Mucosa of rectum (tissue), 2 donors: ENCODE measurements around the gene MYLK.
"Not testable (repeated sequence)": the region's sequence is repeated elsewhere in the genome, so short reads cannot be mapped to it uniquely, and the experiment has no call there.

ENCODE experiments used
- H3K27ac ChIP-seq, 2 donors: one replicate each; pipeline ENCODE4 v1.7.0; 2013; ENCODE audit warnings: inconsistent platforms in 2 of 2, low read depth in 2 of 2, low read length in 2 of 2
- H3K27me3 ChIP-seq, 2 donors: one replicate each; pipeline ENCODE4 v1.7.0; 2013; ENCODE audit warnings: low read length in 2 of 2; ENCODE audit not compliant: control insufficient read depth in 2 of 2, insufficient read depth in 2 of 2
- H3K36me3 ChIP-seq, 2 donors: one replicate each; pipeline ENCODE4 v1.7.0; 2013; ENCODE audit warnings: low read length in 2 of 2; ENCODE audit not compliant: control insufficient read depth in 2 of 2, insufficient read depth in 2 of 2
- H3K4me1 ChIP-seq, 2 donors: one replicate each; pipeline ENCODE4 v1.7.0; 2013; ENCODE audit warnings: low read length in 2 of 2, mild to moderate bottlenecking in 1 of 2; ENCODE audit not compliant: control insufficient read depth in 2 of 2, insufficient read depth in 2 of 2
- H3K4me3 ChIP-seq, 2 donors: one replicate each; pipeline ENCODE4 v1.7.0; 2013; ENCODE audit warnings: low read length in 2 of 2
- H3K9ac ChIP-seq, 2 donors: one replicate each; pipeline ENCODE4 v1.7.0; 2013; ENCODE audit warnings: low read length in 2 of 2, low read depth in 1 of 2, mild to moderate bottlenecking in 1 of 2
- H3K9me3 ChIP-seq, 2 donors: one replicate each; pipeline ENCODE4 v1.7.0; 2013; ENCODE audit warnings: low read length in 2 of 2; ENCODE audit not compliant: control insufficient read depth in 2 of 2
- donor health status: healthy.
- donor health status: Normal muscosa, but diverticular disease.

Gene MYLK

GRCh38 chr3:123620343-123620742, 263.8 kb downstream of the MYLK start:
- Histone ChIP-seq H3K27me3 (no peaks in the 10 kb centered on the region), H3K9ac (no peak overlapping the region), H3K27ac (peak overlapping the region; percentile 62 to 79), H3K9me3 (no peaks in the 10 kb centered on the region), H3K4me3 (peak overlapping the region in 1 of 2 donors; percentile 58), H3K36me3 (peaks cover 3 to 8% of the 10 kb centered on the region in 2 donors), H3K4me1 (peaks cover 0 to 2% of the 10 kb centered on the region in 2 donors)

GRCh38 chr3:123618768-123619484, 265.2 kb downstream of the MYLK start:
- H3K27ac ChIP-seq: peak overlapping the region; percentile 21 to 49
- peak overlapping the region; percentile 0 to 29 for H3K9ac ChIP-seq
- H3K4me1 ChIP-seq: peaks cover 0 to 2% of the 10 kb centered on the region in 2 donors
- H3K27me3 ChIP-seq: no peaks in the 10 kb centered on the region
- H3K36me3 ChIP-seq: peaks cover 2 to 7% of the 10 kb centered on the region in 2 donors
- peak overlapping the region in 1 of 2 donors; percentile 51 for H3K4me3 ChIP-seq
- H3K9me3 ChIP-seq: no peaks in the 10 kb centered on the region

- H3K27ac ChIP-seq: peak overlapping the region; percentile 21 to 49
- H3K27me3 ChIP-seq: no peaks in the 10 kb centered on the region
- peak overlapping the region in 1 of 2 donors; percentile 51 for H3K4me3 ChIP-seq
- peaks cover 0 to 2% of the 10 kb centered on the region in 2 donors for H3K4me1 ChIP-seq
- H3K9ac ChIP-seq: peak overlapping the region in 1 of 2 donors; percentile 29
- H3K36me3 ChIP-seq: peaks cover 6 to 12% of the 10 kb centered on the region in 2 donors
- H3K9me3 ChIP-seq: no peaks in the 10 kb centered on the region
These were observed 265.9 kb downstream of the MYLK start for GRCh38 chr3:123618076-123618708.

GRCh38 chr3:123616593-123616992, 267.5 kb downstream of the MYLK start:
- Histone ChIP-seq H3K36me3 (peaks cover 13 to 15% of the 10 kb centered on the region in 2 donors), H3K9ac (no peak overlapping the region), H3K9me3 (no peaks in the 10 kb centered on the region), H3K4me3 (no peak overlapping the region), H3K4me1 (peaks cover 0 to 2% of the 10 kb centered on the region in 2 donors), H3K27ac (no peak overlapping the region), H3K27me3 (no peaks in the 10 kb centered on the region)

GRCh38 chr3:123613543-123613942, 270.6 kb downstream of the MYLK start:
- H3K36me3 ChIP-seq: peaks cover 13 to 20% of the 10 kb centered on the region in 2 donors
- H3K27me3 ChIP-seq: no peaks in the 10 kb centered on the region
- peaks cover 0 to 2% of the 10 kb centered on the region in 2 donors for H3K4me1 ChIP-seq
- H3K27ac ChIP-seq: no peak overlapping the region
- no peak overlapping the region for H3K4me3 ChIP-seq
- H3K9ac ChIP-seq: no peak overlapping the region
- no peaks in the 10 kb centered on the region for H3K9me3 ChIP-seq

- H3K9me3 ChIP-seq, H3K27me3 ChIP-seq, H3K4me1 ChIP-seq, H3K4me3 ChIP-seq, H3K9ac ChIP-seq, H3K27ac ChIP-seq: not testable (repeated sequence)
- H3K36me3 ChIP-seq: peaks cover 13 to 20% of the 10 kb centered on the region in 2 donors
These were observed 272.5 kb downstream of the MYLK start for GRCh38 chr3:123611674-123612073.

- H3K27ac ChIP-seq: no peak overlapping the region
- H3K9ac ChIP-seq: no peak overlapping the region
- H3K9me3 ChIP-seq: no peaks in the 10 kb centered on the region
- no peaks in the 10 kb centered on the region for H3K27me3 ChIP-seq
- H3K4me1 ChIP-seq: no peaks in the 10 kb centered on the region
- H3K4me3 ChIP-seq: no peak overlapping the region
- H3K36me3 ChIP-seq: peaks cover 13 to 20% of the 10 kb centered on the region in 2 donors
These were observed 273.1 kb downstream of the MYLK start for GRCh38 chr3:123611082-123611481.

GRCh38 chr3:123610331-123610730, 273.8 kb downstream of the MYLK start:
- H3K9me3 ChIP-seq: no peaks in the 10 kb centered on the region
- no peak overlapping the region for H3K9ac ChIP-seq
- H3K4me1 ChIP-seq: no peaks in the 10 kb centered on the region
- H3K27ac ChIP-seq: no peak overlapping the region
- peaks cover 13 to 20% of the 10 kb centered on the region in 2 donors for H3K36me3 ChIP-seq
- no peaks in the 10 kb centered on the region for H3K27me3 ChIP-seq
- H3K4me3 ChIP-seq: no peak overlapping the region

GRCh38 chr3:123609063-123609462, 275.1 kb downstream of the MYLK start:
- Histone ChIP-seq H3K27me3 (no peaks in the 10 kb centered on the region), H3K4me1 (peaks cover 0 to 2% of the 10 kb centered on the region in 2 donors), H3K4me3 (no peak overlapping the region), H3K36me3 (peaks cover 11 to 20% of the 10 kb centered on the region in 2 donors), H3K9me3 (no peaks in the 10 kb centered on the region), H3K27ac (no peak overlapping the region), H3K9ac (no peak overlapping the region)

- Histone ChIP-seq H3K4me1 (peaks cover 0 to 2% of the 10 kb centered on the region in 2 donors), H3K27me3 (no peaks in the 10 kb centered on the region), H3K36me3 (peaks cover 6 to 18% of the 10 kb centered on the region in 2 donors), H3K9me3 (no peaks in the 10 kb centered on the region), H3K9ac (no peak overlapping the region), H3K27ac (no peak overlapping the region), H3K4me3 (no peak overlapping the region)
These were observed 275.7 kb downstream of the MYLK start for GRCh38 chr3:123608263-123608937.
